ENCODE data around the gene UNC93A.
"Not testable (repeated sequence)": the region's sequence is repeated elsewhere in the genome, so short reads cannot be mapped to it uniquely, and the experiment has no call there.

UNC93A gene

DNA sequence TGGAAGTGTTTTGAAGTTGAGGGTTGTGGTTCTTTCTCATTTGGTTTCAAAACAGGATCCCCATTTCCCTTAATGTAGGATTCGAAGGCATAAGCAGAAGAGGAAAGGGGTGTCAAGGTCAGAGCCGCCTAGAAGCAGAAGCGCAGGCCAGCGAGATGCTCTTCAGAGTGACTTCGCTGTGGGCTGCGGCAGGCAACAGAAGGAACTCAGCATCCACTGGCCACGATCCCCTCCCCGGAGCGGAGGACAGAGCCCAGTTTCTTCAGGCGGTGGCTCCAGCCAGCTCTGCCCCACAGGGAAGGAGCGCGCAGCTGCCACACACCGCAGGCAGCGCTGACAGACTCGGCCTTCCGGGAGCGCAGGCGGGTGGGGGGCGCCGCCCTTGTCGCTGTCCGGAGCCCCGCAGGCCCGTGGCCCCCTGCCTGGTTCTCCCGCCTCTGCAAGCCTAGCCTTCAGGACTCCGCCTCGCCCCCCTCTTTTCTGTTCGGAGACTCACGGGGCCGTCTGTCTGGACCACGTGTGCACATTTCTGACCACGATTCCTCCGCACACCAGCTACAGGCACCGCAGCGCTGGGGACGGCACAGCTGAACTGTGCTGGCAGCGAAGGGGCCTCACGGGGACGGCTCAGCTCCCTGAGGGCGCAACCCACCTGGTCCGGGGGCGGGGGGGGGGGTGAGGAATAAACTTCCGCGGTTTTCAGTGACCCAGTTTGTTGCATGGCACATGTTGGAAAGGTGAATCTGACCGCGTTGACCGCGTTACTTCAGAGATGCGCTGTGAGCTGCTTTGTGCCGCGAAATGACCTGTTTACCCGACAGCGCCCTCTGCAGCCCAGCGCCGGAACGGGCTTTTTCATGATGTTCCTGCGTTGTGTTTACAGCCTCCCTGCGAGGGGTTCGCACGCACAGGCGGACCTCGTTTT, 59.9 kb downstream of the UNC93A start:
- peak overlapping the region; percentile 34 for H3K4me3 ChIP-seq (ENCODE audit: low read depth, low read length)
- TF ChIP-seq, protein P1, sequence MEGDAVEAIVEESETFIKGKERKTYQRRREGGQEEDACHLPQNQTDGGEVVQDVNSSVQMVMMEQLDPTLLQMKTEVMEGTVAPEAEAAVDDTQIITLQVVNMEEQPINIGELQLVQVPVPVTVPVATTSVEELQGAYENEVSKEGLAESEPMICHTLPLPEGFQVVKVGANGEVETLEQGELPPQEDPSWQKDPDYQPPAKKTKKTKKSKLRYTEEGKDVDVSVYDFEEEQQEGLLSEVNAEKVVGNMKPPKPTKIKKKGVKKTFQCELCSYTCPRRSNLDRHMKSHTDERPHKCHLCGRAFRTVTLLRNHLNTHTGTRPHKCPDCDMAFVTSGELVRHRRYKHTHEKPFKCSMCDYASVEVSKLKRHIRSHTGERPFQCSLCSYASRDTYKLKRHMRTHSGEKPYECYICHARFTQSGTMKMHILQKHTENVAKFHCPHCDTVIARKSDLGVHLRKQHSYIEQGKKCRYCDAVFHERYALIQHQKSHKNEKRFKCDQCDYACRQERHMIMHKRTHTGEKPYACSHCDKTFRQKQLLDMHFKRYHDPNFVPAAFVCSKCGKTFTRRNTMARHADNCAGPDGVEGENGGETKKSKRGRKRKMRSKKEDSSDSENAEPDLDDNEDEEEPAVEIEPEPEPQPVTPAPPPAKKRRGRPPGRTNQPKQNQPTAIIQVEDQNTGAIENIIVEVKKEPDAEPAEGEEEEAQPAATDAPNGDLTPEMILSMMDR (IDR thresholded peaks at IDR 0.05; ENCODE audit: low read depth, low read length): peak; percentile 90
- in situ Hi-C loops (cut with HindIII; ENCODE audit: low sequenced_read_pairs): no loop called here
- DNase-seq (ENCODE audit: low read depth, low spot score): peak; percentile 63

DNA sequence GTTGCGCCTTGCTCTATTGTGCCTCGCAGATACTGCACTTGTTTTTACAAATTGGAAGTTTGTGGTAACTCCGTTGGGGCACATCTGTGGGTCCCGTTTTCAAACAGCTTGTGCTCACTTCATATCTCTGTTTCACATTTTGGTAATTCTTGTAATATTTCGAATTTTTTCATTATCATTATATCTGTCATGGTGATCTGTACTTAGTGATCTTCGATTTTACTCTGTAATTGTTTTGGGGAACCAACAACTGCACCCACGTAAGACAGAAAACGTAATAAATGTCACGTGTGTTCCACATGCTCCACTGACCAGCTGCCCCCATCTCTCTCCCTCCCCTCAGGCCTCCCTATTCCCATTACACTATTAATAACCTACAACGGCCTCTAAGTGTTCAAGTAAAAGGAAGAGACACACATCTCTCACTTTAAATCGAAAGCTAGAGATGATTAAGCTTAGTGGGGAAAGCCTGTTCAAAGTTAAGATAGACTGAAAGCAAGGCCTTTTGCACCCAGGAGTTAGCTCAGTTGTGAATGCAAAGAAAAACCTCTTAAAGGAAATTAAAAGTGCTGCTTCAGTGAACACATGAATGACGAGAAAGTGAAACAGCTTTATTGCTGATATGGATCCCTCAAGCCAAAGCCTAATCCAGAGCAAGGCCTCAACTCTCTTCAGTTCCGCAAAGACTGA, 60.7 kb downstream of the UNC93A start:
- H3K4me3 ChIP-seq (ENCODE audit: low read depth, low read length): no peak overlapping the region
- no peak for DNase-seq (ENCODE audit: low read depth, low spot score)
- TF ChIP-seq, protein P1 (IDR thresholded peaks at IDR 0.05; ENCODE audit: low read depth, low read length): no peak
- in situ Hi-C loops (cut with HindIII; ENCODE audit: low sequenced_read_pairs): no loop called here

DNA sequence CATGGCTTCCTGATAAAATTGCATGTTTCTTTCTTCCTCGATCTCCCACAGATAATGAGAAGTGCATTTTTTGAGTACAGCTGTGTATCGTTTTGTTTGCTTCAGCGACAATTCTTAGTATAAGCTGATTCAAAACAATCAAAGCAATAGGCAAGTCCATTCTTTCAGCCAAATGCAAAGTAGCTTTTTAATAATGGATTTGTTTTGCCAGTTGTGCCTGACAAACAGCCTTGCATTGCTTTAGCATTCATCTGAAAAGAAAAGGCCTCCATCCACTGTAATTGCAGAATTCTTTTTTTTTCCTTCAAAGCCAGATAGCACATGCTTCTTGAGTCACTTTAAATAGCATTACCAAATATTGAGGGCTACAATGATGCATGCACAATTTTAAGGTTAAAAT, 65.8 kb downstream of the UNC93A start:
- no peak overlapping the region for H3K4me3 ChIP-seq (ENCODE audit: low read depth, low read length)
- TF ChIP-seq, protein P1 (IDR thresholded peaks at IDR 0.05; ENCODE audit: low read depth, low read length): no peak
- DNase-seq (ENCODE audit: low read depth, low spot score): no peak

DNA sequence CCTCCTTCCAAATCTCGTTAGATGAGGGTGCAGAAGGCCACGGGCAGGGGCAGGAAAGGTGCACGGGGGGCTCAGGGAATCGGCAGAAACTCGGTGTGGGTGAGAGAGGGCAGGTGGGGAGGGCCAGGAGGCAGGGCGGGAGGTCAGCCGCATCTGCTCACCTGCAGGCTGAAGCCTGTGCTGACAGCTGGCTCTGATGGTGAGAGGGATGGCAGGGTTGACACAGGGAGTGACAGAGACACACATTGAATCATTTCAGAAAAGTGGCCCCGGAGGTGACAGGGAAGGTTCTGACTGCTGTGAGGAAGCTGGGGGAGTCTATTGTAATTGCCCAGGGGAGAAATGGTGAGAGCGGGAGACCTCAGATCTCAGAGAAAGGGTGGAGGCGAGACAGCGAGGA, 67.3 kb downstream of the UNC93A start:
- in situ Hi-C loops (cut with HindIII; ENCODE audit: low sequenced_read_pairs); H3K4me3 ChIP-seq (ENCODE audit: low read depth, low read length); DNase-seq (ENCODE audit: low read depth, low spot score): not testable (repeated sequence)

More for the DNA sequence above, 65.8 kb downstream of the UNC93A start:
- in situ Hi-C loops (cut with HindIII; ENCODE audit: low sequenced_read_pairs): no loop called here

DNA sequence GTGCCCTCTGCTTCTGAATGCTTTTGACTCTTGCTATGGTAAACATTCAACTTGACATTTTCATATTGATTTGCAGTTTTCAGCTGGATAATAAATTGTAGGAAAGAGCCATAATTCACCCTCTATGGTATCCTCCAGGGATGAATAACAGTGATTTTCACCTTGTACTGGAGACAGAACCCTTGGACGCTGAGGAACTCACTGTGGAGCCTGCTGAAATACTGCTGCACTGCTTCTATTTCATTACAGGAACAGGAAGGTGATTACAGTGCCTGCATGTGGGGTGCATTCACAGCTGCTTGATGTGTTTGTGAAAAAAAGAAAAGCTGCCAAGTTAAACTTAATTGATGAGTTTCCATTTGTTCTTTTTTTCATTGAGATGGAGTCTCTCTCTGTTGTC, 70.1 kb downstream of the UNC93A start:
- in situ Hi-C loops (cut with HindIII; ENCODE audit: low sequenced_read_pairs); H3K4me3 ChIP-seq (ENCODE audit: low read depth, low read length); DNase-seq (ENCODE audit: low read depth, low spot score): not testable (repeated sequence)
